IMR-90 (cell line): Measurements from ENCODE around the gene KIAA0319L. TPM values are rescaled to one million over a fixed set of nuclear protein-coding genes. Genes with fewer than 3 reads are reported as not detected.
"Not testable (repeated sequence)": the region's sequence is repeated elsewhere in the genome, so short reads cannot be mapped to it uniquely, and the experiment has no call there.

ENCODE experiments used
- ATAC-seq: fragments of 200-7000 bp; cut with Tn5 transposase; 2 replicates; pipeline ENCODE4 v1.9.1; 2020; ENCODE audit warnings: low read depth, mild to moderate bottlenecking, moderate library complexity
- BruUV-seq: library from RNA; stranded (reverse); fragments of 400-500 nt; replicated peaks from 2 replicates; lab custom pipeline; 2021; lab: Mats Ljungman, UMichigan
- CTCF ChIA-PET: fragments of 300-600 bp; formaldehyde crosslinking; extraction: SDS; loops from one replicate; lab custom pipeline; 2021; ENCODE audit warnings: antibody characterized with exemption; lab: Yijun Ruan, JAX
- POLR2A ChIA-PET: fragments of 300-600 bp; sonication (Branson Sonifier 250); formaldehyde crosslinking; loops from one replicate; lab custom pipeline; 2022; ENCODE audit warnings: antibody characterized with exemption; ENCODE audit not compliant: unreplicated experiment; lab: Charles Lee
- DNase-seq: peaks from one replicate; pipeline ENCODE4 v3.0.0; 2013
- H2AFZ ChIP-seq: replicated peaks from 2 replicates; pipeline ENCODE3; 2013; ENCODE audit warnings: low read length, mild to moderate bottlenecking; ENCODE audit not compliant: poor library complexity
- H2AK5ac ChIP-seq: 2 replicates; pipeline ENCODE4 v1.6.1; 2013; ENCODE audit warnings: low read depth, low read length, inconsistent platforms
- H2AK9ac ChIP-seq: replicated peaks from 2 replicates; pipeline ENCODE3; 2013; ENCODE audit warnings: mild to moderate bottlenecking, low read depth, low read length, moderate library complexity; ENCODE audit not compliant: poor library complexity
- H2BK120ac ChIP-seq: 2 replicates; pipeline ENCODE4 v1.6.1; 2013; ENCODE audit warnings: low read depth, low read length, inconsistent platforms
- H2BK15ac ChIP-seq: 3 replicates; pipeline ENCODE4 v1.6.1; 2013; ENCODE audit warnings: low read depth, low read length, inconsistent platforms
- H2BK20ac ChIP-seq: 2 replicates; pipeline ENCODE4 v1.6.1; 2013; ENCODE audit warnings: low read depth, mild to moderate bottlenecking, inconsistent platforms, low read length, moderate library complexity
- H2BK5ac ChIP-seq: 2 replicates; pipeline ENCODE4 v1.6.1; 2013; ENCODE audit warnings: mild to moderate bottlenecking, low read depth, low read length, inconsistent platforms; ENCODE audit not compliant: poor library complexity, severe bottlenecking
- H3K14ac ChIP-seq: replicated peaks from 2 replicates; pipeline ENCODE4 v1.6.1; 2013; ENCODE audit warnings: low read depth, low read length, inconsistent platforms
- H3K18ac ChIP-seq: 2 replicates; pipeline ENCODE4 v1.6.1; 2013; ENCODE audit warnings: low read depth, low read length, control low read depth
- H3K23ac ChIP-seq: 2 replicates; pipeline ENCODE4 v1.6.1; 2013; ENCODE audit warnings: low read depth, low read length, inconsistent platforms
- H3K27ac ChIP-seq: 2 replicates; pipeline ENCODE4 v1.5.1; 2013; ENCODE audit warnings: mild to moderate bottlenecking, control low read depth, low read length; ENCODE audit not compliant: insufficient read depth
- H3K27me3 ChIP-seq: 2 replicates; pipeline ENCODE4 v1.6.1; 2013; ENCODE audit warnings: low read length; ENCODE audit not compliant: control insufficient read depth, insufficient read depth
- H3K36me3 ChIP-seq: 2 replicates; pipeline ENCODE4 v1.6.1; 2013; ENCODE audit warnings: low read length, mixed read lengths; ENCODE audit not compliant: control insufficient read depth, insufficient read depth
- H3K4ac ChIP-seq: 2 replicates; pipeline ENCODE4 v1.6.1; 2013; ENCODE audit warnings: low read depth, low read length, inconsistent platforms
- H3K4me1 ChIP-seq: 2 replicates; pipeline ENCODE4 v1.6.1; 2013; ENCODE audit warnings: low read length, mixed read lengths; ENCODE audit not compliant: control insufficient read depth, insufficient read depth
- H3K4me2 ChIP-seq: 2 replicates; pipeline ENCODE4 v1.6.1; 2013; ENCODE audit warnings: low read depth, mild to moderate bottlenecking, control low read depth, low read length, moderate library complexity
- H3K4me3 ChIP-seq: 2 replicates; pipeline ENCODE4 v1.5.1; 2013; ENCODE audit warnings: low read depth, mild to moderate bottlenecking, control low read depth, low read length, moderate library complexity; ENCODE audit not compliant: insufficient read depth
- H3K56ac ChIP-seq: 2 replicates; pipeline ENCODE4 v1.6.1; 2013; ENCODE audit warnings: low read length, inconsistent platforms; ENCODE audit not compliant: insufficient read depth; ENCODE audit errors: extremely low read depth
- H3K79me1 ChIP-seq, 2 experiments: 2 replicates each; pipeline ENCODE4 v1.6.1; 2013; ENCODE audit warnings: low read length in 2 of 2, inconsistent platforms in 1 of 2, low read depth in 1 of 2
- H3K9ac ChIP-seq: 2 replicates; pipeline ENCODE4 v1.6.1; 2013; ENCODE audit warnings: low read depth, low read length, control low read depth
- H3K9me1 ChIP-seq: 2 replicates; pipeline ENCODE4 v1.6.1; 2013; ENCODE audit warnings: low read length, inconsistent platforms; ENCODE audit not compliant: insufficient read depth
- H3K9me3 ChIP-seq: 2 replicates; pipeline ENCODE4 v1.6.1; 2013; ENCODE audit warnings: low read length; ENCODE audit not compliant: control insufficient read depth, insufficient read depth
- H4K20me1 ChIP-seq: 2 replicates; pipeline ENCODE4 v1.6.1; 2013; ENCODE audit warnings: low read length, inconsistent platforms; ENCODE audit not compliant: insufficient read depth
- H4K5ac ChIP-seq: 2 replicates; pipeline ENCODE4 v1.6.1; 2013; ENCODE audit warnings: mild to moderate bottlenecking, low read depth, low read length, control low read depth
- H4K8ac ChIP-seq, 2 experiments: 2 replicates each; pipeline ENCODE4 v1.6.1; 2013; ENCODE audit warnings: low read depth in 2 of 2, low read length in 2 of 2, control low read depth in 1 of 2, inconsistent platforms in 1 of 2
- H4K91ac ChIP-seq: 2 replicates; pipeline ENCODE4 v1.6.1; 2013; ENCODE audit warnings: low read depth, low read length, inconsistent platforms; ENCODE audit not compliant: insufficient read depth
- WGBS, 2 experiments: methylation state at CpG; one replicate each; pipeline versions ENCODE4 v1.1.5 to v1.1.7; 2013; ENCODE audit warnings: missing lambda C conversion rate in 2 of 2; ENCODE audit not compliant: insufficient read length in 1 of 2; ENCODE audit errors: extremely low coverage in 2 of 2; 5-methylcytosine and 5-hydroxymethylcytosine counted together
- dilution Hi-C: fragments of 300-500 bp; cut with HindIII; formaldehyde crosslinking; loops from one replicate; pipeline ENCODE4 v1.14.3; 2018; ENCODE audit warnings: low sequenced_read_pairs; ENCODE audit not compliant: unreplicated experiment
- in situ Hi-C: fragments of 300-500 bp; cut with MboI; formaldehyde crosslinking; loops from 3 replicates; pipeline ENCODE4 v1.14.3; 2019; ENCODE audit warnings: low sequenced_read_pairs, inconsistent platforms, mixed read lengths
- intact Hi-C: fragments of 100-400 bp; cut with micrococcal nuclease; formaldehyde crosslinking; loops from 2 replicates; pipeline ENCODE4 v1.10.0; 2022
- polyA plus RNA-seq, 3 experiments: library from polyadenylated mRNA; depleted of rRNA; stranded (reverse); fragments of >200 nt; gene quantifications; 2 replicates each; pipeline ENCODE4 v1.2.3, GENCODE V29; 2012; ENCODE audit warnings: low replicate concordance in 1 of 3
- total RNA-seq: library from RNA; depleted of rRNA; stranded (reverse); fragments of >200 nt; gene quantifications from 2 replicates; pipeline ENCODE4 v1.2.3, GENCODE V29; 2012

The KIAA0319L gene
- total and polyA plus RNA-seq, 2 of the 4 experiments (the other 2 are of a cell fraction): 38.0 to 49.8 TPM

DNA sequence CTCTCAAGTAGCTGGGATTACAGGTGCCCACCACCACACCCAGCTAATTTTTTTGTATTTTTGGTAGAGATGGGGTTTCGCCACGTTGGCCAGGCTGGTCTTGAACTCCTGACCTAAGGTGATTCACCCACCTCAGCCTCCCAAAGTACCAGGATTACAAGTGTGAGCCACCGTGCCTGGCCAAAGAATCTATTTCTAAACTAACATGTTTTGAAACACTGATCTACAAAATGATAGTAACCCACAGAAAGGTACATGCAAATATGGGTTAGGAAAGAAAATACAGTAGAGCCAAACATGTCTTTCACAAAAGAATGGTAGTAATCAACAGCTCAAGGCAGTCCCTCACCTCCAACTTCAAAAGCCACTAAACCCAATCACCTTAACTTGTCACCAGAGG lies 84.0 kb downstream of the KIAA0319L start:
- H3K9me1 ChIP-seq, H4K91ac ChIP-seq, BruUV-seq, intact Hi-C loops, H3K79me1 ChIP-seq, H2AK5ac ChIP-seq, H3K9ac ChIP-seq, H3K56ac ChIP-seq, H2BK15ac ChIP-seq, H3K4me3 ChIP-seq, ATAC-seq, DNase-seq, H3K27ac ChIP-seq, H4K20me1 ChIP-seq, H3K14ac ChIP-seq, H3K27me3 ChIP-seq, H2BK120ac ChIP-seq, POLR2A ChIA-PET, H3K9me3 ChIP-seq, H3K4ac ChIP-seq, H4K8ac ChIP-seq, H2AK9ac ChIP-seq, dilution Hi-C loops, in situ Hi-C loops, H2AFZ ChIP-seq, H3K18ac ChIP-seq, H2BK5ac ChIP-seq, H2BK20ac ChIP-seq, H4K5ac ChIP-seq, H3K4me2 ChIP-seq, H3K4me1 ChIP-seq, H3K23ac ChIP-seq: not testable (repeated sequence)
- CTCF ChIA-PET: interaction anchor here (0.5 kb wide), 1 partner anchor 59 kb away, joined by 4 read pairs; no protein-coding TSS in a partner anchor
- WGBS, 2 experiments: no CpG with 5 or more reads among the region's 3 CpGs
- H3K36me3 ChIP-seq: peaks cover 19% of the 10 kb centered on the region
